GM21737 (cell line): ENCODE results near the gene OVAAL.

ENCODE experiments used
- ATAC-seq: cut with Tn5 transposase; IDR thresholded peaks from one replicate; pipeline ENCODE4 v1.9.1; 2021; ENCODE audit warnings: mild to moderate bottlenecking, moderate library complexity; ENCODE audit not compliant: unreplicated experiment

The OVAAL gene

GRCh38 chr1:180603223-180603849 lies 44.6 kb downstream of the OVAAL start:
- no peak for ATAC-seq

- no peak for ATAC-seq
Observed at GRCh38 chr1:180603850-180604226, 45.1 kb downstream of the OVAAL start.

- ATAC-seq, result no peak
Observed at GRCh38 chr1:180606155-180606554, 47.4 kb downstream of the OVAAL start.

GRCh38 chr1:180609643-180610555 lies 51.1 kb downstream of the OVAAL start:
- ATAC-seq, result no peak

GRCh38 chr1:180610556-180611015 lies 51.8 kb downstream of the OVAAL start:
- no peak for ATAC-seq

GRCh38 chr1:180611016-180611930 lies 52.5 kb downstream of the OVAAL start:
- ATAC-seq, result no peak

- no peak for ATAC-seq
Observed at GRCh38 chr1:180612632-180613031, 53.9 kb downstream of the OVAAL start.

GRCh38 chr1:180614730-180615129 lies 56.0 kb downstream of the OVAAL start:
- ATAC-seq, result no peak

- no peak for ATAC-seq
Observed at GRCh38 chr1:180615493-180616290, 56.9 kb downstream of the OVAAL start.
